ENCODE results near the gene CXCR4. TPM values are rescaled to one million over a fixed set of nuclear protein-coding genes. Genes with fewer than 3 reads are reported as not detected.

CXCR4 gene
- total and polyA plus RNA-seq, 10 of the 15 experiments (the other 5 are each of a cell fraction or from before 2014, with no cell fraction given), result 31.1 to 749 (median 52.7) TPM

DNA sequence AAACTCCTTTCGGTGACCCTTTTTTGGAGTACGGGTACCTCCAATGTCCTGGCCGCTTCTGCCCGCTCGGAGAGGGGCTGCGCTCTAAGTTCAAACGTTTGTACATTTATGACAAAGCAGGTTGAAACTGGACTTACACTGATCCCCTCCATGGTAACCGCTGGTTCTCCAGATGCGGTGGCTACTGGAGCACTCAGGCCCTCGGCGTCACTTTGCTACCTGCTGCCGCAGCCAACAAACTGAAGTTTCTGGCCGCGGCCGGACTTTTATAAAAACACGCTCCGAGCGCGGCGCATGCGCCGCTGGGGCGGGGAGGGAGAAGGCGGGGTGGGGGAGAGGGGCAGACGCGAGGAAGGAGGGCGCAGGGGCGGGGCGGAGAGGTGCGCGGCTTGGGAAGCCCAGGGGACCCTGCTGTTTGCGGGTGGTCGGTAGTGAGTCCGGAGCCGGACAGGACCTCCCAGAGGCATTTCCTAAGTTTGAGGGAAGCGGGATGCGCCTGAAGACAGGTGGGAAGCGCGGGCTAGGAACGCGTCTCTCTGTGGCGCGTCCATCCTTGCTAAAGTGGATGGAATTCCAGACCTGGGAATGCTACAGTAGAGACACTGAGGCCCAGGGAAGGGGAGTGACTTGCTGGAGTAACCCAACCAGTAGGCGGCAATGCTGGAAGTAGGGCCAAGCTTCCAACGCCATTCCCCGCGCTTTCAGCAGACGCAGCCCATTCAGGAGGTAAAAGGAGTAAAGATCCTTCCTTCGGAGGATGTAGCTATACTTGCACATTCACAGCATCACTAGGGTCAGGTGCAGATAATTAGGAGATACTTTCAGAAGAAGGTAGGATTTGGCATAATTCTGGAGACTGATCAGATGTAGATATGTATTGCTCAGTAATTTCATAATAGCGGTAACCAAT lies at the start of gene CXCR4 (continued):
- TF ChIP-seq, protein P1, sequence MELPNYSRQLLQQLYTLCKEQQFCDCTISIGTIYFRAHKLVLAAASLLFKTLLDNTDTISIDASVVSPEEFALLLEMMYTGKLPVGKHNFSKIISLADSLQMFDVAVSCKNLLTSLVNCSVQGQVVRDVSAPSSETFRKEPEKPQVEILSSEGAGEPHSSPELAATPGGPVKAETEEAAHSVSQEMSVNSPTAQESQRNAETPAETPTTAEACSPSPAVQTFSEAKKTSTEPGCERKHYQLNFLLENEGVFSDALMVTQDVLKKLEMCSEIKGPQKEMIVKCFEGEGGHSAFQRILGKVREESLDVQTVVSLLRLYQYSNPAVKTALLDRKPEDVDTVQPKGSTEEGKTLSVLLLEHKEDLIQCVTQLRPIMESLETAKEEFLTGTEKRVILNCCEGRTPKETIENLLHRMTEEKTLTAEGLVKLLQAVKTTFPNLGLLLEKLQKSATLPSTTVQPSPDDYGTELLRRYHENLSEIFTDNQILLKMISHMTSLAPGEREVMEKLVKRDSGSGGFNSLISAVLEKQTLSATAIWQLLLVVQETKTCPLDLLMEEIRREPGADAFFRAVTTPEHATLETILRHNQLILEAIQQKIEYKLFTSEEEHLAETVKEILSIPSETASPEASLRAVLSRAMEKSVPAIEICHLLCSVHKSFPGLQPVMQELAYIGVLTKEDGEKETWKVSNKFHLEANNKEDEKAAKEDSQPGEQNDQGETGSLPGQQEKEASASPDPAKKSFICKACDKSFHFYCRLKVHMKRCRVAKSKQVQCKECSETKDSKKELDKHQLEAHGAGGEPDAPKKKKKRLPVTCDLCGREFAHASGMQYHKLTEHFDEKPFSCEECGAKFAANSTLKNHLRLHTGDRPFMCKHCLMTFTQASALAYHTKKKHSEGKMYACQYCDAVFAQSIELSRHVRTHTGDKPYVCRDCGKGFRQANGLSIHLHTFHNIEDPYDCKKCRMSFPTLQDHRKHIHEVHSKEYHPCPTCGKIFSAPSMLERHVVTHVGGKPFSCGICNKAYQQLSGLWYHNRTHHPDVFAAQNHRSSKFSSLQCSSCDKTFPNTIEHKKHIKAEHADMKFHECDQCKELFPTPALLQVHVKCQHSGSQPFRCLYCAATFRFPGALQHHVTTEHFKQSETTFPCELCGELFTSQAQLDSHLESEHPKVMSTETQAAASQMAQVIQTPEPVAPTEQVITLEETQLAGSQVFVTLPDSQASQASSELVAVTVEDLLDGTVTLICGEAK (IDR thresholded peaks at IDR 0.05; ENCODE audit: borderline replicate concordance), result no peak
- TF ChIP-seq PML (IDR thresholded peaks at IDR 0.05; ENCODE audit: low read length), result peak; percentile 65; the same call in 1 of the 2 replicates
- TF ChIP-seq NFIC (IDR thresholded peaks at IDR 0.05; ENCODE audit: low read depth, low read length), result no peak; the same call in 1 of the 2 replicates
- 0 out of 2 replicates have a peak, but pooled peaks have one; percentile 67 for TF ChIP-seq ZBED1 (IDR thresholded peaks at IDR 0.05; ENCODE audit: borderline replicate concordance)
- TF ChIP-seq, protein P2, sequence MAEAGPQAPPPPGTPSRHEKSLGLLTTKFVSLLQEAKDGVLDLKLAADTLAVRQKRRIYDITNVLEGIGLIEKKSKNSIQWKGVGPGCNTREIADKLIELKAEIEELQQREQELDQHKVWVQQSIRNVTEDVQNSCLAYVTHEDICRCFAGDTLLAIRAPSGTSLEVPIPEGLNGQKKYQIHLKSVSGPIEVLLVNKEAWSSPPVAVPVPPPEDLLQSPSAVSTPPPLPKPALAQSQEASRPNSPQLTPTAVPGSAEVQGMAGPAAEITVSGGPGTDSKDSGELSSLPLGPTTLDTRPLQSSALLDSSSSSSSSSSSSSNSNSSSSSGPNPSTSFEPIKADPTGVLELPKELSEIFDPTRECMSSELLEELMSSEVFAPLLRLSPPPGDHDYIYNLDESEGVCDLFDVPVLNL (IDR thresholded peaks at IDR 0.05; ENCODE audit: low read depth, low read length), result no peak
- TF ChIP-seq TARDBP (IDR thresholded peaks at IDR 0.05; ENCODE audit: borderline replicate concordance), result no peak
- TF ChIP-seq MXI1 (IDR thresholded peaks at IDR 0.05; ENCODE audit: low read depth, low read length), result no peak
- TF ChIP-seq SMC3 (IDR thresholded peaks at IDR 0.05; ENCODE audit: borderline replicate concordance, low read length), result peak; percentile 20; the same call in 1 of the 2 replicates
- no peak for TF ChIP-seq ZNF622 (IDR thresholded peaks at IDR 0.05)
- TF ChIP-seq FOXM1 (IDR thresholded peaks at IDR 0.05; ENCODE audit: low read depth, low read length), result no peak
- no peak for TF ChIP-seq FOS (IDR thresholded peaks at IDR 0.05; ENCODE audit: borderline replicate concordance, extremely low read depth, insufficient read length)
- no peak for TF ChIP-seq CHD1 (IDR thresholded peaks at IDR 0.05; ENCODE audit: low read depth, low read length)
- TF ChIP-seq, protein P3, sequence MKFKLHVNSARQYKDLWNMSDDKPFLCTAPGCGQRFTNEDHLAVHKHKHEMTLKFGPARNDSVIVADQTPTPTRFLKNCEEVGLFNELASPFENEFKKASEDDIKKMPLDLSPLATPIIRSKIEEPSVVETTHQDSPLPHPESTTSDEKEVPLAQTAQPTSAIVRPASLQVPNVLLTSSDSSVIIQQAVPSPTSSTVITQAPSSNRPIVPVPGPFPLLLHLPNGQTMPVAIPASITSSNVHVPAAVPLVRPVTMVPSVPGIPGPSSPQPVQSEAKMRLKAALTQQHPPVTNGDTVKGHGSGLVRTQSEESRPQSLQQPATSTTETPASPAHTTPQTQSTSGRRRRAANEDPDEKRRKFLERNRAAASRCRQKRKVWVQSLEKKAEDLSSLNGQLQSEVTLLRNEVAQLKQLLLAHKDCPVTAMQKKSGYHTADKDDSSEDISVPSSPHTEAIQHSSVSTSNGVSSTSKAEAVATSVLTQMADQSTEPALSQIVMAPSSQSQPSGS (IDR thresholded peaks at IDR 0.05; ENCODE audit: low read length), result no peak
- 0 out of 2 replicates have a peak, but pooled peaks have one; percentile 40 for TF ChIP-seq ESRRA (IDR thresholded peaks at IDR 0.05; ENCODE audit: low read length)
- peak; percentile 96 for TF ChIP-seq SMAD1 (IDR thresholded peaks at IDR 0.05; ENCODE audit: low read depth, partially characterized antibody)
- no peak for TF ChIP-seq KAT2A (conservative IDR thresholded peaks at IDR 0.05; ENCODE audit: control insufficient read depth, low read depth, low read length)
- TF ChIP-seq BCL11A (IDR thresholded peaks at IDR 0.05; ENCODE audit: low read depth, low read length), result no peak
- peak; percentile 95 for TF ChIP-seq CBFB (IDR thresholded peaks at IDR 0.05; ENCODE audit: low read depth)
- TF ChIP-seq RAD51 (IDR thresholded peaks at IDR 0.05), result no peak
- TF ChIP-seq ZNF207 (IDR thresholded peaks at IDR 0.05; ENCODE audit: borderline replicate concordance), result no peak
- TF ChIP-seq FOXK2 (IDR thresholded peaks at IDR 0.05), result no peak
- TF ChIP-seq, protein P4, sequence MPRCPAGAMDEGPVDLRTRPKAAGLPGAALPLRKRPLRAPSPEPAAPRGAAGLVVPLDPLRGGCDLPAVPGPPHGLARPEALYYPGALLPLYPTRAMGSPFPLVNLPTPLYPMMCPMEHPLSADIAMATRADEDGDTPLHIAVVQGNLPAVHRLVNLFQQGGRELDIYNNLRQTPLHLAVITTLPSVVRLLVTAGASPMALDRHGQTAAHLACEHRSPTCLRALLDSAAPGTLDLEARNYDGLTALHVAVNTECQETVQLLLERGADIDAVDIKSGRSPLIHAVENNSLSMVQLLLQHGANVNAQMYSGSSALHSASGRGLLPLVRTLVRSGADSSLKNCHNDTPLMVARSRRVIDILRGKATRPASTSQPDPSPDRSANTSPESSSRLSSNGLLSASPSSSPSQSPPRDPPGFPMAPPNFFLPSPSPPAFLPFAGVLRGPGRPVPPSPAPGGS (IDR thresholded peaks at IDR 0.05; ENCODE audit: borderline replicate concordance, insufficient read depth, low read depth, low read length, poor library complexity, severe bottlenecking), result peak; percentile 5
- TF ChIP-seq IKZF2 (IDR thresholded peaks at IDR 0.05), result peak; percentile 80 to 85

Data from GM12878 (cell line).